GM18499 (cell line): ENCODE data around the gene AK4.
"Not testable (repeated sequence)": the region's sequence is repeated elsewhere in the genome, so short reads cannot be mapped to it uniquely, and the experiment has no call there.

Experiments
- ATAC-seq: cut with Tn5 transposase; IDR thresholded peaks from one replicate; pipeline ENCODE4 v1.9.1; 2021; ENCODE audit warnings: moderate number of reproducible peaks; ENCODE audit not compliant: insufficient read depth, unreplicated experiment

Gene AK4

DNA sequence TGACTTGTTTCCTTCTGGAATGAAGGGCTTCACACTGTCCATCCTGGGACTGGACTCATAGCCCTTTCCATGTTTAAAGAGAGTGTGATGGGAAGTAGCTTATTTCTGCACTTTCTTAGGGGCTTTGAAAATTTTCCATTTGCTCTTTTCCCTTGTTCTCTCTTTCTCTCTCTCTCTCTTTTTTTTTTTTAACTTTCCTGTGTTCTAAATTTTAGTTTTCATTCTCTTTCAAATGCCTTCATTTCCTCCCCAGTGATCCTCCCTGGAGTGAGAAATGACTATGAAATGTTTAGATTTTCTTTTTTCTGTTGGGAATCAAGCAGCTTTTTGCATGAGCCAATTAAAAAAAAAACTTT is 2.1 kb downstream of the AK4 start:
- no peak for ATAC-seq

DNA sequence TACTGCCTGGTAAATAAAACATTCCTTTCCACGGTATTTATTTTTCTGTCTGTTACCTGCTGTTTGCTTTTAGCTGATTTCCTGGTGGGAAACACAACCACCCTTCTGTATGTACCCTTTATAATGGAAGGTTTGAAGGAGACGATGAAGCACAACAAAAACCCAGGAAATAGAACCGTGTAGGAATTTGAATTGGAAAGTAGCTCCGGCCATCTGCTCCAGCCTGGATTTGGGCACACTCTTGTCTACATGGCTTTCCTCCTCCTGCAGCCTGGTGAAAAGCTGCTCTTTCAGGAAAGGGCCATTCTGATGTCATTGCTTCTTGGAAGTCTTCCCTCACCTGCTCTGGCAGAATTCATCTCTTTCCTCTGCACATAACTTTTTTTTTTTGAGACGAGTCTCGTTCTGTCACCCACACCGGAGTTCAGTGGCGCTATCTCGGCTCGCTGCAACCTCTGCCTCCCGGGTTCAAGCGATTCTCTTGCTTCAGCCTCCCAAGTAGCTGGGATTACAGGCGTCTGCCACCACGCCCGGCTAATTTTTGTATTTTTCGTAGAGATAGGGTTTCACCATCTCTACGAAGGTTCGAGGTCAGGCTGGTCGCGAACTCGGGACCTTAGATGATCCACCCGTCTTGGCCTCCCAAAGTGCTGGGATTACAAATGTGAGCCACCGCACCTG is 2.7 kb downstream of the AK4 start:
- ATAC-seq = no peak

DNA sequence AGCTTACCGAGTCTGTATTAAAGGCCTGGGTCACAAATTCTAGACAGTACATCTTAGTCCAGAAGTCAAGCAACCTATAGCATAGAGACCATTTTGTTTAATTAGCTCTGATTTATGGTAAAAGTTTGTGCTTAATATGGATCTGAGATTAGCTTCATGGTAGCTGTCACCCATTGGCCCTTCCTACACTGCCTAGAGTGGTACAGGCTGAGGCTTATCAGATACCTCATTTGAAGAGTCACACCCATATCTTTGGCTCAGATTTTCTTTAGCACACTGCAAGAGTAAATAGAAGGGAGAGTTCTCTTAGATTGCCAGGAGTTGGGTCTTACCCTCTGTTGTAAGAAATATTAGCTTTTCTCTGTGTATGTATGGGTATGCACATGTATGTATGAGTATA is 3.6 kb downstream of the AK4 start:
- ATAC-seq = no peak

DNA sequence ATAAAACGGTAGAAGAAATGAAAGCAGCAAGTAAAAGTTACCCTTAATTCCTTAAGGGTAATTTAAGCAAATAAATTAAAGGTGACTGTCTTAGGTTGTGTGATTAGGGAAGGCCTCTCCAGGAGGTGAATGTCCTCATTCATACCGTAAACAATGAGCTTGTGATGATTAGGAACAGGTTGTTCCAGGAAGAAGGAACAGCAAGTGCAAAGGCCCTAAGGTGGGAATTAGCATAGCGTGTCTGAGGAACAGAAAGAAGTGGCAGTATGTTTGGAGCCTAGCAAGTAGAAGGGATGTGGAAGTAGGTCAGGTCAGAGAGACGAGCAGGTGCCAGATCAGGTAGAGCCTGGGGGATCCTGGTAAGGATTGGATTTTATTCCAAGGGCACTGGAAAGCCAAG is 5.6 kb downstream of the AK4 start:
- no peak for ATAC-seq

DNA sequence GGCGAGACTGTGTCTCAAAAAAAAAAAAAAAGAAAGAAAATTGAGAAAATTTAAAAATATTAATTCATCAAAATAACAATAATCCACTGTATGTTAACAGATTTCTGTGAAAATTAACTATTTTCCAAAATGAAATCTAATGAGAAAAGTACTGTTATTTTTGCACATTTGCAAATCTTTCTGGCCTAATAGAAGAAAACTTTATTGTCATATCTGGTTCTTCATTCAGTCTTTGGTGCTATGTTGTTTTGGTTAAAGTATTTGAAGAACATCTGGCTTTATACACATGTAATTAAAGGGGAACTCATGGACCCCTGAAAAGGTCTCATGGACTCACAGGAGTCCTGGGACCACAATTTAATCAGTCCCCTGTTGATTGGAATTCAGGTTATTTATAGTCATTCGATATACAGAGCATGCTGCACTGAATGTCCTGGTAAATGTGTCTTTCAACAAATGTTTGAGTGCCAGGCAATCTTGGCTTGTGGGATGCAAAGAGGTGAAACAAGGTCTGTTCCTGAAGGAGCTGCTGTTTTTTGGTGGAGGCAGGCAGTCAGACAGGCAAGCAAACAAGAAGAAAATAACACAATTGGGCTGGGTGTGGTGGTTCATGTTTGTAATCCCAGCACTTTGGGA is 9.0 kb downstream of the AK4 start:
- no peak for ATAC-seq

DNA sequence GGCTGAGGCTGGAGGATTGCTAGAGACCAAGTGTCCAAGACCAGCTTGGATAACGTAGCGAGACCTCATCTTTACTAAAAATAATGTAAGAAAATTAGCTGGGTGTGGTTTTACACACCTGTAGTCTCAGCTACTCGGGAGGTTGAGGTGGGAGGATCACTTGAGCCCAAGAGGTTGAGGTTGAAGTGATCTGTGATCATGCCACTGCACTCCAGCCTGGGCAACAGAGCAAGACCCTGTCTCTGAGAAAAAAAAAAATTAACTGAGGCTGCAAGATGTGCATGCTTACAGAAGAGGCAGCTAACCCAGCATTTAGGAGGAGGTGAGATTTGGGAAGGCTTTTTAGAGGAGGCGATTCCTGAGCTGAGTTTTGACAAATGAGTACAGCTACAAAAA is 9.5 kb downstream of the AK4 start:
- ATAC-seq = no peak

DNA sequence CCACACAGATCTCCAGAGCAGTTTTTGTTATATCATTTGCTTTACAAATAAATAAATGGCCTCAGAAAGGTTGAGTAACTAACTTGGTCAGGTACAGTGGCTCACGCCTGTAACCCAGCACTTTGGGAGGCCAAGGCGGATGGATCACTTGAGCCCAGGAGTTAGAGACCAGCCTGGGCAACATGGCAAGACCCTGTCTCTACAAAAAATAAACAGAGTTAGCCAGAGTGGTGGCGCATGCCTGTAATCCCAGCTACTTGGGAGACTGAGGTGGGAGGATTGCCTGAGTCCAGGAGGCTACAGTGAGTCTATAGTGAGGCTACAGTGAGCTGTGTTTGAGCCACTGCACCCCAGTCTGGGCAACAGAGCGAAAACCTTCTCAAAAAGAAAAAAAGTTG is 11.3 kb downstream of the AK4 start:
- not testable (repeated sequence) for ATAC-seq

DNA sequence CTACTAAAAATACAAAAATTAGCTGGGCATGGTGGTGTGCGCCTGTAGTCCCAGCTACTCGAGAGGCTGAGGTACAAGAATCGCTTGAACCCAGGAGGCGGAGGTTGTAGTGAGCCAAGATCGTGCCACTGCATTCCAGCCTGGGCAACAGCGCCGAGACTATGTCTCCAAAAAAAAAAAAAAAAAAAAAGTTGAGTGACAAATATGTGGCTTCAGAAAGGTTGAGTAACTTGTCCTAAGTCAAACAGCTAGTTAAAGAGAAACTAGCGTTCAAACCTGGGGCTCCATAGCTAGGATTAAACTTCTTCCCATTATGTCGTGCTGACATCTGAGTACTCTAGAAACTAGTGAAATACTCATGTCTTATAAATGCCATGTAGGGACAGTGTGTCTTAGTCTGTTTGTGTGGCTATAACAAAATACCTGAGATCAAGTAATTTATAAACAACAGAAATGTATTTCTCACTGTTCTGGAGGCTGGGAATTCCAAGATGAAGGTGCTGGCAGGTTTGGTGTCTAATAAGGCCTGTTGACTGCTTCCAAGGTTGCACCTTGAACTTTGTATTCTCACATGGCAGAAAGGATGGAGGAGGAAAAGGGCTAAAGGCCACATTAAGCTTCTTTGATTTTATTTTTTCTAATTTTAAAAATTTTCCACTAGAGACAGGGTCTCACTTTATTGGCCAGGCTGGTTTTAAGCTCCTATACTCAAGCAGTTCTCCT is 12.0 kb downstream of the AK4 start:
- no peak for ATAC-seq

DNA sequence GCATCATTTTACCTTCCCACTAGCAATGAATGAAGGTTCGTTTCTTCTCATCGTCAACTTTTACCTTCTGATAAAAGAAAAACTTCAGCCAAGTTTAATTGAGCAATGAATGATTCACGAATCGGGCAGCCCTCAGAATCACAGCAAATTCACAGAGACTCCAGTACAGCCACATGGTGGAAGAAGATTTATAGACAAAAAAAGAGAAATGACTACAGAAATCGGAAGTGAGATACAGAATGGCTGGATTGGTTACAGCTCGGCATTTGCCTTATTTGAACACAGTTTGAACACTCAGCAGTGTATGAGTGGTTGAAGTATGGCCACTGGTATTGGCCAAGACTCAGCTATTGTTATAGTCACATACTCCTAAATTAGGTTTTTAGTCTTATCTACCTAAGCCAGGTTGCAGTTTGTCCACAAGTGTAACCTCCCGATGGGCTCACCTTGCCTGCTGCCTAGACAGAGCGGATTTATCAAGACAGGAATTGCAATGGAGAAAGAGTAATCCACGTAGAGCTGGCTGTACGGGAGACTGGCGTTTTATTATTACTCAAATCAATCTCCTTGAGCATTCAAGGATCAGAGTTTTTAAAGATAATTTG is 15.3 kb downstream of the AK4 start:
- ATAC-seq = no peak

DNA sequence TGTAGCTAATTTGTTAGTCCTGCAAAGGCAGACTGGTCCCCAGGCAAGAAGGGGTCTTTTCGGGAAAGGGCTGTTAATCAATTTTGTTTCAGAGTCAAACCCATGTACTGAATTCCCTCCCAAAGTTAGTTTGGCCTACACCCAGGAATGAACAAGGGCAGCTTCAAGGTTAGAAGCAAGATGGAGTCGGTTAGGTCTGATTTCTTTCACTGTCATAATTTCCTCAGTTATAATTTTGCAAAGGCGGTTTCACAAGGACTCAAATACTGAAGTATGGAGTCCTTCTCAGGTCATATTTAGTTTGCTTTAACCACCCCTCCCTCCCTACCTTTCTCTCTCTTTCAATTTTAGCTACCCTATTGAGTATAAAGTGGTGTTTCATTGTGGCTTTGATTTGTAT is 16.1 kb downstream of the AK4 start:
- not testable (repeated sequence) for ATAC-seq

DNA sequence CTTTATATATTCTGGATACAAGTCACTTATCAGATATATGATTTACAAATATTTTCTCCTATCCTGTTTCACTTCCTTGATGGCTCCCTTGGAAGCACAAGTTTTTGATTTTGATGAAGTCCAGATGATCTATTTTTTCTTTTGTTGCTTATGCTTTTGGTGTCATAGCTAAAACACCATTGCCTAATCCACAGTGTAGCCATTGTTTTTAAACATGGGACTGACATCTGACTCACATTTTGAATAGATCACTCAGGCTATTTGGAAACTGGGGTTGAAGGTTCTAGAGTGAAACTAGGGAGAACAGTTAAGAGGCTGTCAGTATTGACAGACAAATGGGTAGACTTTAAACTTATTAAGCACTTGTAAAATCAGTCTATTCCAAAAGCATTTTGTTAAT is 16.6 kb downstream of the AK4 start:
- no peak for ATAC-seq

DNA sequence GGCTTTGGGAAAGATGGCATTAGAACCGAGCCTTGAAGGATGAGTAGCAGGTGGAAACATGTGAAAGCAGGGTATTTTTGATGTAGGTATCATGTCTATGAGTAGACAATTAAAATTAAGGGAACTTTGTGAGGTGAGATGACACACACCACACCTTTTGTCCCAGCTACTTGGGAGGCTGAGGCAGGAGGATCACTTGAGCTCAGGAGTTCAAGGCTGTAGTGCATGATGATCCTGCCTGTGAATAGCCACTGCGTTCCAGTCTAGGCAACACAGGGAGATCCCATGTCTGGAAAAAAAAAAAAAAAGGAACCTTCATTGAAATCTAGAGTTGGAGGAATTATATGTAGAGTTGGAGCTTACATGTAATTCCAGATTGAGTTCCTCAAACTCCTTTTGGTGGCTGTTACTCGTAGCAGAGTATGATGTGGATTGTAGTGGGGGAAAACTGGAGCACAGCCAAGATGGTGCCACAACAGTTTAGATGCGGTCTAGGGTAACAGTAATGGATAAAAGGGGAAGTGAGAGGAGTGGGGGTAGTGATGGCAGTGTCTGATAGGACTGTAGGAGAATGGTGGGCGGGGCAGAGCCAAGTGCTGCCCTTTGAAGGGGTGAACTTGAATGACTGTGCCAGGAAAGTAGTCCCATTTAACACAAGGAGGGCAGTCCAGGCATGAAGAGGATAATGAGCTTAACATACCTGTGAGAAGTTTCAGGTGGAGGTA is 17.4 kb downstream of the AK4 start:
- peak; percentile 67 for ATAC-seq

DNA sequence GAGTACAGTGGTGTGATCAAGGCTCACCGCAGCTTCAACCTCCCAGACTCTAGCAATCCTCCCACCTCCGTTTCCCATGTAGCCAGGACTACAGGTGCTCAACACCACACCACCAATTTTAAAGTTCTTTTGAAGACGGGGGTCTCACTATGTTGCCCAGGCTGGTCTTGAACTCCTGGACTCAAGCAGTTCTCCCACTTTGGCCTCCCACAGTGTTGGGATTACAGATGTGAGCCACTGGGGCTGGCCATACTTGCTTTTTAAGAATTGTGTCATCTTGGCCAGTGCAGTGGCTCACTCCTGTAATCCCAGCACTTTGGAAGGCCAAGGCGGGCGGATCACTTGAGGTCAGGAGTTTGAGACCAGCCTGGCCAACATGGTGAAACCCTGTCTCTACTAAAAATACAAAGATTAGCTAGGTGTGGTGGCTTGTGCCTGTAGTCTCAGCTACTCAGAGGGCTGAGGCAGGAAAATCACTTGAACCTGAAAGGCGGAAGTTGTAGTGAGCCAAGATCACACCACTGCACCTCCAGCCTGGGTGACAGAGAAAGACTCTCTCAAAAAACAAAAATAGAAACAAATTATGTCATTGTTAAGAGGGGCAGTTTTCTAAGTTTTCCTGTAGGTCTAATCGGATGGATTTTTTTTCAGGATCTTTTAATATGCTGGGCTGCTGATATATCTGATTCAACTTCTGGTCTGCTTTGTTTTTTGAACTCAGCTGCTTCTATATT is 18.7 kb downstream of the AK4 start:
- no peak for ATAC-seq

DNA sequence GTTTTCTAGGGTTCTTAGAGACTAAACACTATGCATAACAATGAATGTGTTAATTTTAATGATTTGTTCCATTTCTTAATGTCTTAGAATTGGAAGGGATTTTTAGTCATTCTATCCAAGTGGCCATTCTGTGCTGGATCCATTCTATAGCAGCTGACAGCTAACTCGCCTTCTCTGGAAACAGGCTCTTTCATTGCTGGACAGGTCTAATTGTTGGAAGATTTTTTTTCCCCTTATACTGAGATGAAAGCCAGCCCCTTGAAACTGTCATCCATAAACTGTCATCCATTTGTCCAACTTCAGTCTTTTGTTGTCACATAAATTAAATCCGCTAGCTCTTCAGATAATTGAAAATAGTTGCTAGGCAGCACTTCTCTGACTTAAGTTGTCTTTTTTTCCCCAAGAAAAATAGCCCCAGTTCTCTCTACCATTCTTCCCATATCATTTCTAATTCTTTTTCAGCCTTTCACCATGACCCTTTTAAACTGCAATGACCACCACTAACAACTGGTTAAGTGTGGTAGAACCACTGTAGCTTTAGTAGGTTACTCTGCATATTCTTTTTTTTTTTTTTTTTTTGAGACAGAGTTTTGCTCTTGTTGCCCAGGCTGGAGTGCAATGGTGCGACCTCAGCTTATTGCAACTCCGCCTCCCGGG is 19.7 kb downstream of the AK4 start:
- ATAC-seq = no peak

DNA sequence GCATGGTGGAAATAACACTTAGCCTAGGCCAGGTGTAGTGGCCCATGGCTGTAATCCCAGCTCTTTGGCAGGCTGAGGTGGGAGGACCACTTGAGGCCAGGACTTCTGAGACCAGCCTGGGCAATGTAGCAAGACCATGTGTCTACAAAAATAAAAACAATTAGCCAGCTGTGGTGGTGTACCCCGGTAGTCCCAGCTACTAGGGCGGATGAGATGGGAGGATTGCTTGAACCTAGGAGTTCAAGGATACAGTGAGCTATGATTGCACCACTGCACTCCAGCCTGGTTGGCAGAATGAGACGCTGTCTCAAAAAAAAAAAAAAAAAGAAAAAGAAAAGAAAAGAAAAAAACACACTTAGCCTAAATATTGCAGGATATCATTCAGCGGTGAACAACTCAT is 20.9 kb downstream of the AK4 start:
- ATAC-seq = no peak

DNA sequence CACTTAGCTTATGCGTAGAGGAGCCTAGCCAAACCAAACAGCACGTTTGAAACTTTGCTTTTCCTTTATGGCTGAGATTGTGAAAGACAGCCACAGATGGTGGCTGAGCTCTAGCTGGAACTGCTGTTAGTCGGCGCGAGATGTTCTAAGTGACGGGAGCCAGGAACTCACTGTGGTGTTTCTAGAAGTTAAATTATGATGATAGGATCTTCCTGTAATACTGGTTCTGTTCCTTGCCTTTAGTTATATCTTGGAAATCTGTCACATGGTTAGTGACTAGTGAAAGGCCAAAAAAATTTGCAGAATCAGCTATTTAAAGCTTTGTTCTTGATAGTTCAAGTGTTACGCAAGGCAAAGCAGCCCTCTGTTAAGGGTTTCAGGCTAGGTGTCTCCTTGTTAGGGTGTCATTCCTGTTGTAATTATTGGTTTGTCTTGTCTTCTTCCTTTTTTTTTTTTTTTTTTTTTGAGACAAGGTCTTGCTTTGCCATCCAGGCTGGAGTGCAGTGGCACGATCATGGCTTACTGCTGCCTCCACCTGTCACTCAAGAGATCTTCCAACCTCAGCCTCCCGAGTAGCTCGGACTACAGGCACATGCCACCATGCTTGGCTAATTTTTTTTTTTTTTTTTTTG is 22.6 kb downstream of the AK4 start:
- no peak for ATAC-seq

DNA sequence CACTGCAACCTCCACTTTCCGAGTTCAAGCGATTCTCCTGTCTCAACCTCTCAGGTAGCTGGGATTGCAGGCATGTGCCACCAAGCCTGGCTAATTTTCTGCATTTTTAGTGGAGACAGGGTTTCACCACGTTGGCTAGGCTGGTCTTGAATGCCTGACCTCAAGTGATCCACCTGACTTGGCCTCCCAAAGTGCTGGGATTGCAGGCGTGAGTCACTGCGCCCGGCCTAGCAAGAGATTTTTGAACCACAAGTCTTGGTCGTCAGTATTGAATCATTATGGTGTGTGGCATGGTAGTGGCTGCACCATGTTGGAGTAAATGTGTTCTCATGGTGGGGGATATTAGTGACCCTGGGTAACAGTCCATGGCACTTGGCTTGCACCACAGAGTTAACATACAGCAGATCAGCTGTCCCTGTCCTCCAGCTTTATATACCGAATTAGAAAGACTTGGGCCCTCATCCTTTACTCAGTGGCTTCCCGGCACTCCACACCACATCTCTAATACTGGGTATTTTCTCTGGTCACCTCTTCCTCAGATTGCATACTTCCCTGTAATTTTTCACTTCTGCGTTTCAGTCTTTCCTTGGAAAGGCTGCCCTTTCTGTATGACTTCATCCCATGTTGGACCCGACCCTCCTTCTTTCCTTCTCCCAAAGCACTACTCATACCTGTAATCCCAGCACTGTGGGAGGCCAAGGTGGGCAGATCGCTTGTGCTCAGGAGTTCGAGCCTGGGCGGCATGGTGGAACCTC is 25.1 kb downstream of the AK4 start:
- no peak for ATAC-seq

DNA sequence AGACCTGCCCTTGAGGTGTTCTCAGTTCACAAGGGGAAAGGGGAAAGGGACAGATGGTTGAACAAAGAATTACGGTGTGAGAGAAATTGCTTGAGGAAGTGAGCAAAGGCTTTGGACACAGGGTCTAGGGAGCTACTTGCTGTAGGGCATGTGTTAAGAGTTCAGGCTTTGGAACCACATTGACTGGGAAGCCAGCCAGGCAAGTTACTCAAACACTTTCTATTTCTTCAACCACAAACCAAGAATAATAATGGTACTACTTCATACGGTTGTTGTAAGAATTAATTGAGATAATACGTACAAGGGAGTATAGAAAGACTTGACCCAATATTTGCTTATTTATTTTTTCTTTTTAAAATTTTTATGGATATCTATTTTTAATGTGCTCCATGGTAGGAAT is 26.6 kb downstream of the AK4 start:
- ATAC-seq = peak; percentile 87
